Loucy (cell line): ENCODE measurements around the gene LGR4.

Source experiments
- H2AFZ ChIP-seq: fragments of 200-600 bp; sonication (generic); 2 replicates; pipeline ENCODE4 v1.6.0; 2016; ENCODE audit warnings: antibody characterized with exemption, mild to moderate bottlenecking, low read length, moderate library complexity
- H3F3A ChIP-seq: fragments of 200-600 bp; 2 replicates; pipeline ENCODE4 v1.6.0; 2016; ENCODE audit warnings: antibody characterized with exemption, low read depth, mild to moderate bottlenecking
- H3K27me3 ChIP-seq: fragments of 200-600 bp; sonication (generic); 2 replicates; pipeline ENCODE4 v1.6.1; 2014; ENCODE audit warnings: low read length, mild to moderate bottlenecking; ENCODE audit not compliant: insufficient read depth, poor library complexity, severe bottlenecking
- H3K36me3 ChIP-seq: fragments of 200-600 bp; sonication (generic); 2 replicates; pipeline ENCODE4 v1.6.1; 2016; ENCODE audit warnings: low read length; ENCODE audit not compliant: insufficient read depth
- H3K4me1 ChIP-seq: fragments of 200-600 bp; sonication (generic); 2 replicates; pipeline ENCODE4 v1.5.1; 2014; ENCODE audit warnings: low read length, mild to moderate bottlenecking; ENCODE audit not compliant: insufficient read depth, poor library complexity, severe bottlenecking
- H3K4me2 ChIP-seq: fragments of 200-600 bp; sonication (generic); 2 replicates; pipeline ENCODE4 v1.6.0; 2014; ENCODE audit warnings: antibody characterized with exemption, low read length, low read depth, mild to moderate bottlenecking; ENCODE audit not compliant: poor library complexity, severe bottlenecking
- H3K4me3 ChIP-seq: fragments of 200-600 bp; sonication (generic); 2 replicates; pipeline ENCODE4 v1.5.1; 2014; ENCODE audit warnings: low read length, mild to moderate bottlenecking, mixed read lengths; ENCODE audit not compliant: poor library complexity, severe bottlenecking
- H3K79me2 ChIP-seq: fragments of 200-600 bp; sonication (generic); 2 replicates; pipeline ENCODE4 v1.6.1; 2014; ENCODE audit warnings: low read length; ENCODE audit not compliant: insufficient read depth
- H3K9ac ChIP-seq: fragments of 200-600 bp; sonication (generic); 2 replicates; pipeline ENCODE4 v1.6.0; 2014; ENCODE audit warnings: mild to moderate bottlenecking, low read depth, low read length, moderate library complexity; ENCODE audit not compliant: poor library complexity, severe bottlenecking
- H3K9me2 ChIP-seq: fragments of 200-600 bp; sonication (generic); replicated peaks from 2 replicates; pipeline ENCODE4 v1.6.1; 2016; ENCODE audit warnings: low read depth, low read length, mixed read lengths
- H3K9me3 ChIP-seq: fragments of 200-600 bp; sonication (generic); 2 replicates; pipeline ENCODE4 v1.6.1; 2014; ENCODE audit warnings: mild to moderate bottlenecking, antibody characterized with exemption, low read length, low read depth; ENCODE audit not compliant: insufficient read depth
- H4K20me1 ChIP-seq: fragments of 200-600 bp; sonication (generic); 2 replicates; pipeline ENCODE4 v1.6.0; 2014; ENCODE audit warnings: antibody characterized with exemption, low read length, mild to moderate bottlenecking; ENCODE audit not compliant: insufficient read depth, poor library complexity, severe bottlenecking
- EZH2phosphoT487 ChIP-seq: fragments of 200-600 bp; IDR thresholded peaks from 2 replicates; pipeline ENCODE4 v1.6.1; 2018; ENCODE audit warnings: antibody characterized with exemption, mild to moderate bottlenecking, moderate library complexity, borderline replicate concordance
- TF ChIP-seq, protein P1 (sequence below): fragments of 200-600 bp; sonication (generic); conservative IDR thresholded peaks from 2 replicates; pipeline ENCODE4 v1.5.1; 2014; ENCODE audit warnings: mild to moderate bottlenecking, antibody characterized with exemption, low read length

LGR4 gene

DNA sequence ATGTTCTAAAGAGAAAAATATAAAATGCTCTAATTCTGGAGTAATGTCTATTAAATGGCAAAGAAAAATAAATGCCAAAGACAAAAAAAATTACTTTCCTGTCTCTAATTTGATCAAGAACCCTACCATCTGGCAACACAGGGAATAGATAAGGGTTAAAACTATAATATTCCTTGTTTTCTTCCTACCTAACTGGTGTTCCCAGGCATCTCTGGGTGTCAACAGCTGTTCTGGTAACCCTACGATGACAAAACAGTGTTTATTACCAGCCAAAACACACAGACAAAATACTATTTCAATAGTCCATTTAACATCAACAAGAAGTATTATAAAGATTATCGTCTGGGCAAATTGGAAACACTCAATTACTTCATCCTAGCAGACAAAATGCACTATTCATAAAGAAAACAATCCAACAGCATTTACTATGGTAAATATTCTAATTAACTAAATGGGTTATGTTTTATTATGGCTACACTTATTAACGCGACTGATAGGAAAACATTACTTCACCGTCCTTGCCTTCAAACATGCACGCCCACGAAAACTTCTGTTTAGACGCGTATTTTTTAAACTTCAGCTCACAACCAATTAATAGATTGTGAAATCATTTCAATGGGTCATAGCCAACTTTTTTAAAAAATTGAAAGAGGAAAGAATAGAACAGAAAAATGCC lies 50.6 kb downstream of the LGR4 start:
- Histone ChIP-seq H4K20me1 (no peaks in the 10 kb centered on the region), H3K4me2 (no peak overlapping the region), H3K9ac (no peak overlapping the region), H3F3A (no peaks in the 10 kb centered on the region), H3K9me2 (no peaks in the 10 kb centered on the region), H3K27me3 (no peaks in the 10 kb centered on the region), H3K79me2 (no peaks in the 10 kb centered on the region), H3K4me3 (no peak overlapping the region), H2AFZ (no peak overlapping the region), H3K9me3 (no peaks in the 10 kb centered on the region), H3K36me3 (no peaks in the 10 kb centered on the region), H3K4me1 (no peaks in the 10 kb centered on the region)
- no peak for TF ChIP-seq EZH2phosphoT487
- TF ChIP-seq, protein P1, sequence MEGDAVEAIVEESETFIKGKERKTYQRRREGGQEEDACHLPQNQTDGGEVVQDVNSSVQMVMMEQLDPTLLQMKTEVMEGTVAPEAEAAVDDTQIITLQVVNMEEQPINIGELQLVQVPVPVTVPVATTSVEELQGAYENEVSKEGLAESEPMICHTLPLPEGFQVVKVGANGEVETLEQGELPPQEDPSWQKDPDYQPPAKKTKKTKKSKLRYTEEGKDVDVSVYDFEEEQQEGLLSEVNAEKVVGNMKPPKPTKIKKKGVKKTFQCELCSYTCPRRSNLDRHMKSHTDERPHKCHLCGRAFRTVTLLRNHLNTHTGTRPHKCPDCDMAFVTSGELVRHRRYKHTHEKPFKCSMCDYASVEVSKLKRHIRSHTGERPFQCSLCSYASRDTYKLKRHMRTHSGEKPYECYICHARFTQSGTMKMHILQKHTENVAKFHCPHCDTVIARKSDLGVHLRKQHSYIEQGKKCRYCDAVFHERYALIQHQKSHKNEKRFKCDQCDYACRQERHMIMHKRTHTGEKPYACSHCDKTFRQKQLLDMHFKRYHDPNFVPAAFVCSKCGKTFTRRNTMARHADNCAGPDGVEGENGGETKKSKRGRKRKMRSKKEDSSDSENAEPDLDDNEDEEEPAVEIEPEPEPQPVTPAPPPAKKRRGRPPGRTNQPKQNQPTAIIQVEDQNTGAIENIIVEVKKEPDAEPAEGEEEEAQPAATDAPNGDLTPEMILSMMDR: no peak

DNA sequence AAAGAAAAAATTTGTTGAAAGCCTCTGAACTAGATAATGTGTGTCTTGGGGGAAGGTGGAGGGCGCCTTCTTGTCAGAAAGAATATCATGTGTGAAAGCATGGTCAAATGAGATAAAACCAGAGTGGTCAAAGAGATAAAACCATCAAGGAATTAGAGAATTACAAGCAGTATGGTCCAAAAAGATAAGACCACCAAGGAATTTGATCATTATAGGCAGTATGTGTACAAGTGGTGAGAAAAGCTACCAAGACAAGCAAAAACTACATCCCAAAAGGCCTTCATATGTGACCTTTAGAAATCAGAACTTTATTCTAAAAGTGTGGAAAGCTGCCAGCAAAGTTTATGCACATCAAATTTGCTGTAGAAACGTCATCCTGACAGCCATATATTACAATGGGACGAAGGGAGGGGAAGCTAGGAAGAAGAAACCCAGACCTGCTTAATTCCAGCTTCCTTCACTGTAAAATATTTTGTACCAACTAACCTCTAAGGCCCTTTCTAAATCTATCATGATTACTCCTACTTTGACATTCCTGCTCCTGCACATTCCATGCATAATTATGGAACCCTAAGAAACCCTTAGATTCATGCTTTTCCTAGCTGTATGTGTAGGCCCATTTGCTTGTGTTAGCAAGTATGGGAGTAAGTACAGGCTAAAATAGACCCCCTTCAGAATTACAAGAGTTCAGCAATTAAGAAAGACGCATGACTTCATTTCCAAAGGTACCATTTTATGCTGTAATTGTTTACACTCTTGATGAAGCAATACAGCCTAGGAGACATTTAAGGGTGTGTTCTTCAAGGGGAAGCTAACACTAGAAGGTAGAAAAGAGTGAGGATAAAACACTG lies 51.6 kb downstream of the LGR4 start:
- Histone ChIP-seq H3K27me3 (no peaks in the 10 kb centered on the region), H3K4me2 (no peak overlapping the region), H2AFZ (no peak overlapping the region), H3K9ac (no peak overlapping the region), H3K36me3 (no peaks in the 10 kb centered on the region), H4K20me1 (no peaks in the 10 kb centered on the region), H3K9me2 (no peaks in the 10 kb centered on the region), H3K9me3 (no peaks in the 10 kb centered on the region), H3K4me3 (no peak overlapping the region), H3F3A (no peaks in the 10 kb centered on the region), H3K79me2 (no peaks in the 10 kb centered on the region), H3K4me1 (no peaks in the 10 kb centered on the region)
- no peak for TF ChIP-seq EZH2phosphoT487
- TF ChIP-seq, protein P1: no peak

- no peak overlapping the region for H2AFZ ChIP-seq
- H3F3A ChIP-seq: no peaks in the 10 kb centered on the region
- no peaks in the 10 kb centered on the region for H3K9me2 ChIP-seq
- H3K9me3 ChIP-seq: no peaks in the 10 kb centered on the region
- no peaks in the 10 kb centered on the region for H3K4me1 ChIP-seq
- H3K4me3 ChIP-seq: no peak overlapping the region
- H3K9ac ChIP-seq: no peak overlapping the region
- no peaks in the 10 kb centered on the region for H4K20me1 ChIP-seq
- no peaks in the 10 kb centered on the region for H3K79me2 ChIP-seq
- no peak for TF ChIP-seq EZH2phosphoT487
- TF ChIP-seq, protein P1: no peak
- H3K4me2 ChIP-seq: no peak overlapping the region
- no peaks in the 10 kb centered on the region for H3K27me3 ChIP-seq
- no peaks in the 10 kb centered on the region for H3K36me3 ChIP-seq
These were observed 52.4 kb downstream of the LGR4 start for GRCh38 chr11:27420217-27420616.
